ENCODE results near the gene RUNX1. TPM values are rescaled to one million over a fixed set of nuclear protein-coding genes. Genes with fewer than 3 reads are reported as not detected.
A peak's percentile ranks its signal among the peaks of the same experiment; 100 is the strongest.

RUNX1 gene
- total RNA-seq, 1 experiment from 2014 or later = 55.2 TPM

- TF ChIP-seq CTCF (conservative IDR thresholded peaks at IDR 0.05; ENCODE audit: low read depth, low read length) = no peak
- TF ChIP-seq EZH2phosphoT487 (IDR thresholded peaks at IDR 0.05; ENCODE audit: borderline replicate concordance, low read length) = no peak
- no peak for TF ChIP-seq EZH2 (IDR thresholded peaks at IDR 0.05; ENCODE audit: low read length, unreplicated experiment)
- H3K27me3 ChIP-seq (ENCODE audit: low read length) = no peaks in the 10 kb centered on the region
- intact Hi-C loops (cut with micrococcal nuclease) = no loop called here
- no peaks in the 10 kb centered on the region for H3K79me2 ChIP-seq (ENCODE audit: low read length)
- no peaks in the 10 kb centered on the region for H3K9me3 ChIP-seq (ENCODE audit: low read length)
- H3K9ac ChIP-seq (ENCODE audit: low read length) = no peak overlapping the region
- ChIA-PET POLR2A (ENCODE audit: unreplicated experiment) (no interaction called here), CTCF (interaction anchor here (0.7 kb wide), 1 partner anchor 30 kb away, joined by 4 read pairs; no protein-coding TSS in a partner anchor)
- 0 out of 2 replicates have a peak overlapping the region, but pooled peaks have one; percentile 39 for H3K4me2 ChIP-seq (ENCODE audit: low read length)
- peak; percentile 85 for DNase-seq
- no peak overlapping the region for H3K27ac ChIP-seq (ENCODE audit: low read length)
- no peaks in the 10 kb centered on the region for H3K36me3 ChIP-seq (ENCODE audit: low read depth, low read length)
- H3K4me3 ChIP-seq (ENCODE audit: low read length) = no peak overlapping the region
- peaks cover 36% of the 10 kb centered on the region for H3K4me1 ChIP-seq (ENCODE audit: insufficient read depth, low read length)
- no peaks in the 10 kb centered on the region for H3F3A ChIP-seq (ENCODE audit: low read length, unreplicated experiment)
- no peaks in the 10 kb centered on the region for H4K20me1 ChIP-seq (ENCODE audit: low read length)
- no peak overlapping the region for H2AFZ ChIP-seq (ENCODE audit: low read length)
- no peak for ATAC-seq
- no peaks in the 10 kb centered on the region for H3K9me2 ChIP-seq (replicated peaks; ENCODE audit: low read length)
- no TSS peak for BruUV-seq (replicated peaks)
These were observed 273.3 kb downstream of the RUNX1 start for GRCh38 chr21:34775793-34776192.

GRCh38 chr21:34774750-34775149 lies 274.4 kb downstream of the RUNX1 start:
- Histone ChIP-seq H3K9me3 (ENCODE audit: low read length) (no peaks in the 10 kb centered on the region), H3K79me2 (ENCODE audit: low read length) (no peaks in the 10 kb centered on the region), H3K9ac (ENCODE audit: low read length) (no peak overlapping the region), H3K4me2 (ENCODE audit: low read length) (peak overlapping the region; percentile 39), H4K20me1 (ENCODE audit: low read length) (no peaks in the 10 kb centered on the region), H3K36me3 (ENCODE audit: low read depth, low read length) (no peaks in the 10 kb centered on the region), H2AFZ (ENCODE audit: low read length) (no peak overlapping the region), H3F3A (ENCODE audit: low read length, unreplicated experiment) (no peaks in the 10 kb centered on the region), H3K9me2 (replicated peaks; ENCODE audit: low read length) (no peaks in the 10 kb centered on the region), H3K27ac (ENCODE audit: low read length) (no peak overlapping the region), H3K4me1 (ENCODE audit: insufficient read depth, low read length) (peaks cover 36% of the 10 kb centered on the region), H3K27me3 (ENCODE audit: low read length) (no peaks in the 10 kb centered on the region), H3K4me3 (ENCODE audit: low read length) (no peak overlapping the region)
- BruUV-seq (replicated peaks) = no TSS peak
- peak; percentile 44 for DNase-seq
- no peak for ATAC-seq
- TF ChIP-seq CTCF (conservative IDR thresholded peaks at IDR 0.05; ENCODE audit: low read depth, low read length) (no peak), EZH2 (IDR thresholded peaks at IDR 0.05; ENCODE audit: low read length, unreplicated experiment) (no peak), EZH2phosphoT487 (IDR thresholded peaks at IDR 0.05; ENCODE audit: borderline replicate concordance, low read length) (no peak)
- ChIA-PET CTCF (interaction anchor here (0.7 kb wide), 1 partner anchor 29 kb away, joined by 4 read pairs; no protein-coding TSS in a partner anchor), POLR2A (ENCODE audit: unreplicated experiment) (no interaction called here)
- intact Hi-C loops (cut with micrococcal nuclease) = no loop called here

- POLR2A ChIA-PET (ENCODE audit: unreplicated experiment) = interaction anchor here (0.6 kb wide), 2 partner anchors 74 to 146 kb away, joined by 3 to 5 read pairs; no protein-coding TSS in a partner anchor
- DNase-seq (peak; percentile 90), ATAC-seq (peak; percentile 100)
- peaks cover 36% of the 10 kb centered on the region for H3K4me1 ChIP-seq (ENCODE audit: insufficient read depth, low read length)
- CTCF ChIA-PET = no interaction called here
- H3K4me2 ChIP-seq (ENCODE audit: low read length) = peak overlapping the region; percentile 55
- H3K9me3 ChIP-seq (ENCODE audit: low read length) = no peaks in the 10 kb centered on the region
- H3F3A ChIP-seq (ENCODE audit: low read length, unreplicated experiment) = no peaks in the 10 kb centered on the region
- H3K79me2 ChIP-seq (ENCODE audit: low read length) = no peaks in the 10 kb centered on the region
- H3K27me3 ChIP-seq (ENCODE audit: low read length) = no peaks in the 10 kb centered on the region
- BruUV-seq (replicated peaks) = no TSS peak
- no peaks in the 10 kb centered on the region for H3K36me3 ChIP-seq (ENCODE audit: low read depth, low read length)
- H3K9me2 ChIP-seq (replicated peaks; ENCODE audit: low read length) = no peaks in the 10 kb centered on the region
- peak overlapping the region; percentile 29; the same call in 1 of the 2 replicates for H3K27ac ChIP-seq (ENCODE audit: low read length)
- no peak for TF ChIP-seq CTCF (conservative IDR thresholded peaks at IDR 0.05; ENCODE audit: low read depth, low read length)
- no peak for TF ChIP-seq EZH2 (IDR thresholded peaks at IDR 0.05; ENCODE audit: low read length, unreplicated experiment)
- no peak for TF ChIP-seq EZH2phosphoT487 (IDR thresholded peaks at IDR 0.05; ENCODE audit: borderline replicate concordance, low read length)
- no peaks in the 10 kb centered on the region for H4K20me1 ChIP-seq (ENCODE audit: low read length)
- peak overlapping the region; percentile 41 for H2AFZ ChIP-seq (ENCODE audit: low read length)
- H3K4me3 ChIP-seq (ENCODE audit: low read length) = no peak overlapping the region
- intact Hi-C loops (cut with micrococcal nuclease) = loop anchor here (1.0 kb wide), 1 partner anchor 75 kb away; no protein-coding TSS in a partner anchor
- H3K9ac ChIP-seq (ENCODE audit: low read length) = no peak overlapping the region
These were observed 277.5 kb downstream of the RUNX1 start for GRCh38 chr21:34771512-34772028.
